GM23338 (cell line): ENCODE results near the gene MATCAP1. TPM values are rescaled to one million over a fixed set of nuclear protein-coding genes. Genes with fewer than 3 reads are reported as not detected.

Experiments
- ATAC-seq: fragments of 200-7000 bp; cut with Tn5 transposase; 3 replicates; pipeline ENCODE4 v1.9.1; 2020
- DNase-seq: peaks from one replicate; pipeline ENCODE4 v3.0.0-alpha.2; 2015; ENCODE audit warnings: low spot score
- H2AFZ ChIP-seq: fragments of 200-600 bp; sonication (generic); 2 replicates; pipeline ENCODE4 v1.8.0; 2016; ENCODE audit warnings: antibody characterized with exemption, mild to moderate bottlenecking, moderate library complexity
- H3F3A ChIP-seq: fragments of 200-600 bp; sonication (generic); replicated peaks from 2 replicates; pipeline ENCODE4 v1.8.0; 2017; ENCODE audit warnings: antibody characterized with exemption, mixed run types, low read depth
- H3K27ac ChIP-seq: fragments of 200-600 bp; sonication (generic); 2 replicates; pipeline ENCODE4 v1.6.1; 2016; ENCODE audit warnings: low read depth
- H3K27me3 ChIP-seq: fragments of 200-600 bp; sonication (generic); 2 replicates; pipeline ENCODE4 v1.8.0; 2016; ENCODE audit warnings: mild to moderate bottlenecking, mixed run types, moderate library complexity; ENCODE audit not compliant: insufficient read depth
- H3K36me3 ChIP-seq: fragments of 200-600 bp; sonication (generic); 2 replicates; pipeline ENCODE4 v1.8.0; 2016; ENCODE audit warnings: mild to moderate bottlenecking; ENCODE audit not compliant: insufficient read depth
- H3K4me1 ChIP-seq: fragments of 200-600 bp; sonication (generic); 2 replicates; pipeline ENCODE4 v1.8.0; 2016; ENCODE audit warnings: mild to moderate bottlenecking, moderate library complexity; ENCODE audit not compliant: insufficient read depth
- H3K4me2 ChIP-seq: fragments of 200-600 bp; sonication (generic); 2 replicates; pipeline ENCODE4 v1.7.1; 2017; ENCODE audit warnings: mixed run types
- H3K4me3 ChIP-seq: fragments of 200-600 bp; sonication (generic); 2 replicates; pipeline ENCODE4 v1.6.1; 2016; ENCODE audit warnings: mixed run types
- H3K79me2 ChIP-seq: fragments of 200-600 bp; sonication (generic); replicated peaks from 2 replicates; pipeline ENCODE4 v1.8.0; 2017; ENCODE audit warnings: mild to moderate bottlenecking; ENCODE audit not compliant: insufficient read depth
- H3K9me2 ChIP-seq: fragments of 200-600 bp; sonication (generic); 2 replicates; pipeline ENCODE4 v1.8.0; 2017; ENCODE audit not compliant: insufficient read depth
- H4K20me1 ChIP-seq: fragments of 200-600 bp; sonication (generic); replicated peaks from 2 replicates; pipeline ENCODE4 v1.8.0; 2017; ENCODE audit warnings: mild to moderate bottlenecking; ENCODE audit not compliant: insufficient read depth
- H3K27ac Mint-ChIP-seq: 2 replicates; pipeline ENCODE4 v1.8.0; 2020; ENCODE audit warnings: inconsistent platforms, mild to moderate bottlenecking, moderate library complexity, mixed read lengths
- H3K27me3 Mint-ChIP-seq: 3 replicates; pipeline ENCODE4 v1.8.0; 2022; ENCODE audit warnings: low read depth, mild to moderate bottlenecking, moderate library complexity, mixed read lengths, inconsistent platforms; ENCODE audit not compliant: insufficient read depth, poor library complexity
- H3K36me3 Mint-ChIP-seq: 3 replicates; pipeline ENCODE4 v1.8.0; 2021; ENCODE audit warnings: low read depth, mild to moderate bottlenecking, inconsistent platforms, moderate library complexity, mixed read lengths
- H3K4me1 Mint-ChIP-seq: 3 replicates; pipeline ENCODE4 v1.8.0; 2020; ENCODE audit warnings: mild to moderate bottlenecking, inconsistent platforms, mixed read lengths
- H3K4me3 Mint-ChIP-seq: 3 replicates; pipeline ENCODE4 v1.8.0; 2021; ENCODE audit warnings: moderate library complexity, mild to moderate bottlenecking, inconsistent platforms, mixed read lengths
- H3K9me3 Mint-ChIP-seq: 3 replicates; pipeline ENCODE4 v1.8.0; 2020; ENCODE audit warnings: moderate library complexity, mild to moderate bottlenecking, inconsistent platforms, mixed read lengths
- CREB1 ChIP-seq: fragments of 250-450 bp; sonication (Bioruptor Pico); IDR thresholded peaks from 2 replicates; pipeline ENCODE4 v1.5.0; 2020; ENCODE audit warnings: low read depth, mild to moderate bottlenecking, moderate library complexity
- EZH2 ChIP-seq: fragments of 200-600 bp; sonication (generic); IDR thresholded peaks from one replicate; pipeline ENCODE4 v1.8.0; 2017; ENCODE audit warnings: antibody characterized with exemption, mild to moderate bottlenecking, low read depth; ENCODE audit not compliant: unreplicated experiment
- EZH2phosphoT487 ChIP-seq: fragments of 200-600 bp; sonication (generic); IDR thresholded peaks from one replicate; pipeline ENCODE4 v1.8.1; 2018; ENCODE audit warnings: antibody characterized with exemption; ENCODE audit not compliant: unreplicated experiment
- JUNB ChIP-seq: IDR thresholded peaks from one replicate; pipeline ENCODE4 v1.6.1; 2016; ENCODE audit warnings: antibody characterized with exemption; ENCODE audit not compliant: unreplicated experiment
- NANOG ChIP-seq: IDR thresholded peaks from 2 replicates; pipeline ENCODE4 v1.6.1; 2016; ENCODE audit warnings: antibody characterized with exemption, borderline replicate concordance
- POLR2AphosphoS5 ChIP-seq: IDR thresholded peaks from 2 replicates; pipeline ENCODE4 v1.6.1; 2016; ENCODE audit warnings: antibody characterized with exemption, low read depth
- STAT1 ChIP-seq: IDR thresholded peaks from one replicate; pipeline ENCODE4 v1.6.1; 2016; ENCODE audit warnings: antibody characterized with exemption; ENCODE audit not compliant: unreplicated experiment
- ZNF114 ChIP-seq: fragments of 250-450 bp; sonication (Bioruptor Pico); IDR thresholded peaks from 2 replicates; pipeline ENCODE4 v1.5.0; 2020; ENCODE audit warnings: mild to moderate bottlenecking, moderate library complexity
- ZNF331 ChIP-seq: fragments of 250-450 bp; sonication (Bioruptor Pico); IDR thresholded peaks from 2 replicates; pipeline ENCODE4 v1.5.0; 2020; ENCODE audit warnings: low read depth, mild to moderate bottlenecking, moderate library complexity
- ZNF462 ChIP-seq: fragments of 250-450 bp; sonication (Bioruptor Pico); IDR thresholded peaks from 2 replicates; pipeline ENCODE4 v1.5.0; 2020; ENCODE audit warnings: mild to moderate bottlenecking, moderate library complexity
- polyA plus RNA-seq: library from polyadenylated mRNA; unstranded; fragments of >200 nt; fragmentation: Nextera tagmentation; extraction: Ambion mirVana; gene quantifications from 2 replicates; pipeline ENCODE4 v1.2.1, GENCODE V29; 2016
- total RNA-seq: library from RNA; depleted of rRNA; stranded (reverse); fragments of >200 nt; shearing (Covaris generic); gene quantifications from 2 replicates; pipeline ENCODE4 v1.2.3, GENCODE V29; 2014
- TF ChIP-seq, protein P1 (sequence below): IDR thresholded peaks from one replicate; pipeline ENCODE4 v1.6.1; 2018; ENCODE audit warnings: antibody characterized with exemption; ENCODE audit not compliant: unreplicated experiment

The MATCAP1 gene
- total and polyA plus RNA-seq, 2 experiments from 2014 or later: 9.5 to 22.7 TPM

DNA sequence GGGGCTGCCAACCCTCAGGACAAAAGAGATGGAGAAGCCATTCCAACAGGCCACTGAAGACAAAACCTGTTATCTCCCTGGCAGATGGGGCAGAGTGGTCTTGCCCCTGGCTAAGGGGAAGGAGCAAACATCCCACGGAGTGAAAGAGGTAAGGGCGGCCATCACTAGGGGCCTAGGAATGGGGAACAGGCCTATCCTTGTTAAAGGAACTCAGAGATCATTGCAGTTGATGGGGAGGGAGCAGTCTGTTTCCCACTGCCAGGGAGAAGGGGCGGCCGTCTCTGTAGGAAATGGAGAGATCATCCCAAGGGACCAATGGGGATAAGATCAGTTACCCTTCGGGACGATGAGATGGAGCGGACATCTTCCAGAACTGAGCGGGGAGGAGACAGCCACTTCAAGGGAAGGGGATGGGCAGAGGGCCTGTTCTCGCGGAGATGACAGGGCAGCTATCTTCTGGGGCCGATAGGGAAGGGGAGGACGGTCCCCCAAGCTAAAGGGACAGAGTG, 42.6 kb upstream of the MATCAP1 start:
- H4K20me1 ChIP-seq: peaks cover 5% of the 10 kb centered on the region; the same call in 1 of the 2 replicates
- H3K9me2 ChIP-seq: no peaks in the 10 kb centered on the region
- H3K27ac ChIP-seq: no peak overlapping the region
- peaks cover 39% of the 10 kb centered on the region for H3K36me3 Mint-ChIP-seq
- peak overlapping the region; percentile 6; the same call in 1 of the 2 replicates for H3K27ac Mint-ChIP-seq
- H3K4me1 Mint-ChIP-seq: peaks cover 14% of the 10 kb centered on the region
- ATAC-seq: peak; percentile 28; the same call in 2 of the 3 replicates
- peak overlapping the region; percentile 97 for H3K4me3 Mint-ChIP-seq
- DNase-seq: no peak
- peaks cover 9% of the 10 kb centered on the region; the same call in 1 of the 2 replicates for H3K36me3 ChIP-seq
- peaks cover 11% of the 10 kb centered on the region for H3K79me2 ChIP-seq
- no peak for TF ChIP-seq NANOG
- TF ChIP-seq, protein P1, sequence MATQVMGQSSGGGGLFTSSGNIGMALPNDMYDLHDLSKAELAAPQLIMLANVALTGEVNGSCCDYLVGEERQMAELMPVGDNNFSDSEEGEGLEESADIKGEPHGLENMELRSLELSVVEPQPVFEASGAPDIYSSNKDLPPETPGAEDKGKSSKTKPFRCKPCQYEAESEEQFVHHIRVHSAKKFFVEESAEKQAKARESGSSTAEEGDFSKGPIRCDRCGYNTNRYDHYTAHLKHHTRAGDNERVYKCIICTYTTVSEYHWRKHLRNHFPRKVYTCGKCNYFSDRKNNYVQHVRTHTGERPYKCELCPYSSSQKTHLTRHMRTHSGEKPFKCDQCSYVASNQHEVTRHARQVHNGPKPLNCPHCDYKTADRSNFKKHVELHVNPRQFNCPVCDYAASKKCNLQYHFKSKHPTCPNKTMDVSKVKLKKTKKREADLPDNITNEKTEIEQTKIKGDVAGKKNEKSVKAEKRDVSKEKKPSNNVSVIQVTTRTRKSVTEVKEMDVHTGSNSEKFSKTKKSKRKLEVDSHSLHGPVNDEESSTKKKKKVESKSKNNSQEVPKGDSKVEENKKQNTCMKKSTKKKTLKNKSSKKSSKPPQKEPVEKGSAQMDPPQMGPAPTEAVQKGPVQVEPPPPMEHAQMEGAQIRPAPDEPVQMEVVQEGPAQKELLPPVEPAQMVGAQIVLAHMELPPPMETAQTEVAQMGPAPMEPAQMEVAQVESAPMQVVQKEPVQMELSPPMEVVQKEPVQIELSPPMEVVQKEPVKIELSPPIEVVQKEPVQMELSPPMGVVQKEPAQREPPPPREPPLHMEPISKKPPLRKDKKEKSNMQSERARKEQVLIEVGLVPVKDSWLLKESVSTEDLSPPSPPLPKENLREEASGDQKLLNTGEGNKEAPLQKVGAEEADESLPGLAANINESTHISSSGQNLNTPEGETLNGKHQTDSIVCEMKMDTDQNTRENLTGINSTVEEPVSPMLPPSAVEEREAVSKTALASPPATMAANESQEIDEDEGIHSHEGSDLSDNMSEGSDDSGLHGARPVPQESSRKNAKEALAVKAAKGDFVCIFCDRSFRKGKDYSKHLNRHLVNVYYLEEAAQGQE: no peak
- peaks cover 3% of the 10 kb centered on the region; the same call in 1 of the 2 replicates for H3K4me1 ChIP-seq
- H3K27me3 Mint-ChIP-seq: peaks cover 20% of the 10 kb centered on the region
- H3F3A ChIP-seq: no peaks in the 10 kb centered on the region
- no peaks in the 10 kb centered on the region for H3K27me3 ChIP-seq
- peak overlapping the region; percentile 86 for H3K4me3 ChIP-seq
- no peaks in the 10 kb centered on the region for H3K9me3 Mint-ChIP-seq
- peak overlapping the region; percentile 75 for H3K4me2 ChIP-seq
- peak overlapping the region; percentile 56 for H2AFZ ChIP-seq

GRCh38 chr16:67223992-67224391, 40.2 kb upstream of the MATCAP1 start:
- peaks cover 8% of the 10 kb centered on the region; the same call in 1 of the 2 replicates for H3K36me3 ChIP-seq
- no peaks in the 10 kb centered on the region for H3K27me3 ChIP-seq
- Mint-ChIP-seq H3K27me3 (peaks cover 21% of the 10 kb centered on the region), H3K4me1 (peaks cover 14% of the 10 kb centered on the region), H3K9me3 (no peaks in the 10 kb centered on the region; the same call in 2 of the 3 replicates), H3K36me3 (peaks cover 17% of the 10 kb centered on the region; the same call in 2 of the 3 replicates), H3K27ac (no peak overlapping the region), H3K4me3 (no peak overlapping the region)
- H3F3A ChIP-seq: no peaks in the 10 kb centered on the region
- H3K79me2 ChIP-seq: peaks cover 11% of the 10 kb centered on the region
- H4K20me1 ChIP-seq: peaks cover 5% of the 10 kb centered on the region; the same call in 1 of the 2 replicates
- H3K4me3 ChIP-seq: no peak overlapping the region
- no peak for DNase-seq
- H3K9me2 ChIP-seq: no peaks in the 10 kb centered on the region
- H3K4me1 ChIP-seq: peaks cover 3% of the 10 kb centered on the region; the same call in 1 of the 2 replicates
- no peak overlapping the region for H2AFZ ChIP-seq
- no peak overlapping the region for H3K4me2 ChIP-seq
- H3K27ac ChIP-seq: no peak overlapping the region
- ATAC-seq: no peak
- TF ChIP-seq ZNF331 (CRISPR knock-in tag): no peak
- no peak for TF ChIP-seq CREB1 (CRISPR knock-in tag)
- TF ChIP-seq POLR2AphosphoS5: no peak
- no peak for TF ChIP-seq NANOG
- TF ChIP-seq EZH2phosphoT487: no peak
- TF ChIP-seq ZNF114 (CRISPR knock-in tag): no peak
- TF ChIP-seq JUNB: no peak
- no peak for TF ChIP-seq EZH2
- TF ChIP-seq STAT1: no peak
- no peak for TF ChIP-seq ZNF462 (CRISPR knock-in tag)
